Thyroid gland (tissue), 4 donors: ENCODE results near the gene MYZAP.

Experiments used
- CTCF ChIP-seq, 6 experiments: fragments of 200-600 bp in 3 of 6; fragments of 450-650 bp in 3 of 6; sonication (generic) in 3 of 6; IDR thresholded peaks; one replicate each; pipeline ENCODE4 v1.5.1; 2016 to 2019; ENCODE audit warnings: antibody characterized with exemption in 6 of 6, mild to moderate bottlenecking in 2 of 6, inconsistent platforms in 1 of 6, moderate library complexity in 1 of 6
- POLR2A ChIP-seq, 2 donors: fragments of 450-650 bp; IDR thresholded peaks; one replicate each; pipeline ENCODE4 v1.6.1; 2017; ENCODE audit warnings: antibody characterized with exemption in 2 of 2, mild to moderate bottlenecking in 2 of 2, moderate library complexity in 1 of 2

- TF ChIP-seq POLR2A (IDR thresholded peaks at IDR 0.05) = no peak
- TF ChIP-seq CTCF (IDR thresholded peaks at IDR 0.05) = no peak
Observed at GRCh38 chr15:57592836-57593420, 1.2 kb downstream of the MYZAP start.
